ENCODE measurements around the gene TRPM3.

DNA sequence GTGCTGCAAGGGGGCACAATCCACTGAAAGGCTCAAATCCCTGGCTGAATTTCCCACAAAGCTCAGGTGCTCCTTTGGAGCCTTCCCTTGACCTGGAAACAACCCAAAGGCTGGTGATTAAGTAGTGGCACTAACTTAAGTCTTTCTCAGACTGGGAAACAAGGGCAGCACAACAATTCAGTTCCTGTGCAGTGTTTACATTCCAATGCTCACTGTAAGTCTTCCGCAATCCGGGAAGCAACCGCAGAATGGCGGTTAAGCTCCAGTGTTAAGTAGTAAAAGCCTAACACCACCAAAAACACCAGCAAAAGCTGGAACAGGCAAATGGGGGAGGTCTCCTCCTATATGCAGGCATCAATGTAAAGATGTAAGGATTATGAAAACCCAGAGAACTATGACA, 117.2 kb downstream of the TRPM3 start:
- TF ChIP-seq SP1 (IDR thresholded peaks at IDR 0.05) (no peak), RAD21 (IDR thresholded peaks at IDR 0.05) (no peak), FOXA1 (IDR thresholded peaks at IDR 0.05) (no peak), EGR1 (IDR thresholded peaks at IDR 0.05; ENCODE audit: low read depth in 2 of 2) (no peak), TAF1 (conservative IDR thresholded peaks at IDR 0.05) (no peak), RXRA (IDR thresholded peaks at IDR 0.05) (no peak), GABPA (IDR thresholded peaks at IDR 0.05 in 1 of 2, conservative IDR thresholded peaks at IDR 0.05 in 1 of 2) (no peak), YY1 (IDR thresholded peaks at IDR 0.05) (no peak)
- TF ChIP-seq, protein P1, sequence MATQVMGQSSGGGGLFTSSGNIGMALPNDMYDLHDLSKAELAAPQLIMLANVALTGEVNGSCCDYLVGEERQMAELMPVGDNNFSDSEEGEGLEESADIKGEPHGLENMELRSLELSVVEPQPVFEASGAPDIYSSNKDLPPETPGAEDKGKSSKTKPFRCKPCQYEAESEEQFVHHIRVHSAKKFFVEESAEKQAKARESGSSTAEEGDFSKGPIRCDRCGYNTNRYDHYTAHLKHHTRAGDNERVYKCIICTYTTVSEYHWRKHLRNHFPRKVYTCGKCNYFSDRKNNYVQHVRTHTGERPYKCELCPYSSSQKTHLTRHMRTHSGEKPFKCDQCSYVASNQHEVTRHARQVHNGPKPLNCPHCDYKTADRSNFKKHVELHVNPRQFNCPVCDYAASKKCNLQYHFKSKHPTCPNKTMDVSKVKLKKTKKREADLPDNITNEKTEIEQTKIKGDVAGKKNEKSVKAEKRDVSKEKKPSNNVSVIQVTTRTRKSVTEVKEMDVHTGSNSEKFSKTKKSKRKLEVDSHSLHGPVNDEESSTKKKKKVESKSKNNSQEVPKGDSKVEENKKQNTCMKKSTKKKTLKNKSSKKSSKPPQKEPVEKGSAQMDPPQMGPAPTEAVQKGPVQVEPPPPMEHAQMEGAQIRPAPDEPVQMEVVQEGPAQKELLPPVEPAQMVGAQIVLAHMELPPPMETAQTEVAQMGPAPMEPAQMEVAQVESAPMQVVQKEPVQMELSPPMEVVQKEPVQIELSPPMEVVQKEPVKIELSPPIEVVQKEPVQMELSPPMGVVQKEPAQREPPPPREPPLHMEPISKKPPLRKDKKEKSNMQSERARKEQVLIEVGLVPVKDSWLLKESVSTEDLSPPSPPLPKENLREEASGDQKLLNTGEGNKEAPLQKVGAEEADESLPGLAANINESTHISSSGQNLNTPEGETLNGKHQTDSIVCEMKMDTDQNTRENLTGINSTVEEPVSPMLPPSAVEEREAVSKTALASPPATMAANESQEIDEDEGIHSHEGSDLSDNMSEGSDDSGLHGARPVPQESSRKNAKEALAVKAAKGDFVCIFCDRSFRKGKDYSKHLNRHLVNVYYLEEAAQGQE (IDR thresholded peaks at IDR 0.05), result no peak
- TF ChIP-seq, protein P2, sequence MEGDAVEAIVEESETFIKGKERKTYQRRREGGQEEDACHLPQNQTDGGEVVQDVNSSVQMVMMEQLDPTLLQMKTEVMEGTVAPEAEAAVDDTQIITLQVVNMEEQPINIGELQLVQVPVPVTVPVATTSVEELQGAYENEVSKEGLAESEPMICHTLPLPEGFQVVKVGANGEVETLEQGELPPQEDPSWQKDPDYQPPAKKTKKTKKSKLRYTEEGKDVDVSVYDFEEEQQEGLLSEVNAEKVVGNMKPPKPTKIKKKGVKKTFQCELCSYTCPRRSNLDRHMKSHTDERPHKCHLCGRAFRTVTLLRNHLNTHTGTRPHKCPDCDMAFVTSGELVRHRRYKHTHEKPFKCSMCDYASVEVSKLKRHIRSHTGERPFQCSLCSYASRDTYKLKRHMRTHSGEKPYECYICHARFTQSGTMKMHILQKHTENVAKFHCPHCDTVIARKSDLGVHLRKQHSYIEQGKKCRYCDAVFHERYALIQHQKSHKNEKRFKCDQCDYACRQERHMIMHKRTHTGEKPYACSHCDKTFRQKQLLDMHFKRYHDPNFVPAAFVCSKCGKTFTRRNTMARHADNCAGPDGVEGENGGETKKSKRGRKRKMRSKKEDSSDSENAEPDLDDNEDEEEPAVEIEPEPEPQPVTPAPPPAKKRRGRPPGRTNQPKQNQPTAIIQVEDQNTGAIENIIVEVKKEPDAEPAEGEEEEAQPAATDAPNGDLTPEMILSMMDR (IDR thresholded peaks at IDR 0.05; ENCODE audit: low read depth, low read length, missing input control), result no peak
- TF ChIP-seq, protein P3, sequence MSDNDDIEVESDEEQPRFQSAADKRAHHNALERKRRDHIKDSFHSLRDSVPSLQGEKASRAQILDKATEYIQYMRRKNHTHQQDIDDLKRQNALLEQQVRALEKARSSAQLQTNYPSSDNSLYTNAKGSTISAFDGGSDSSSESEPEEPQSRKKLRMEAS (IDR thresholded peaks at IDR 0.05), result no peak

All from liver (tissue), 3 donors.